HG02973 (cell line): ENCODE results near the gene TLR5.

Experiments
- ATAC-seq: cut with Tn5 transposase; IDR thresholded peaks from one replicate; pipeline ENCODE4 v1.9.1; 2021; ENCODE audit warnings: moderate library complexity; ENCODE audit not compliant: unreplicated experiment

Gene TLR5

GRCh38 chr1:223147873-223148272 lies 4.8 kb upstream of the TLR5 start:
- ATAC-seq, result no peak

- no peak for ATAC-seq
Observed at GRCh38 chr1:223147409-223147808, 4.4 kb upstream of the TLR5 start.

- no peak for ATAC-seq
Observed at GRCh38 chr1:223146745-223147144, 3.7 kb upstream of the TLR5 start.

- ATAC-seq, result no peak
Observed at GRCh38 chr1:223144914-223145313, 1.9 kb upstream of the TLR5 start.

GRCh38 chr1:223144431-223144830 lies 1.4 kb upstream of the TLR5 start:
- no peak for ATAC-seq

GRCh38 chr1:223143537-223144248 lies 645 bp upstream of the TLR5 start:
- ATAC-seq, result peak; percentile 35

GRCh38 chr1:223142269-223142668 lies 779 bp downstream of the TLR5 start:
- ATAC-seq, result no peak

GRCh38 chr1:223140611-223141405 lies 2.2 kb downstream of the TLR5 start:
- no peak for ATAC-seq

- no peak for ATAC-seq
Observed at GRCh38 chr1:223137455-223138085, 5.5 kb downstream of the TLR5 start.

GRCh38 chr1:223136086-223136485 lies 7.0 kb downstream of the TLR5 start:
- ATAC-seq, result no peak

GRCh38 chr1:223135176-223135942 lies 7.7 kb downstream of the TLR5 start:
- no peak for ATAC-seq

GRCh38 chr1:223133824-223134435 lies 9.1 kb downstream of the TLR5 start:
- ATAC-seq, result peak; percentile 72

GRCh38 chr1:223133306-223133823 lies 9.7 kb downstream of the TLR5 start:
- peak; percentile 14 for ATAC-seq

- ATAC-seq, result peak; percentile 66
Observed at GRCh38 chr1:223129229-223129901, 13.7 kb downstream of the TLR5 start.

- ATAC-seq, result no peak
Observed at GRCh38 chr1:223126741-223127140, 16.3 kb downstream of the TLR5 start.

GRCh38 chr1:223125766-223126165 lies 17.3 kb downstream of the TLR5 start:
- no peak for ATAC-seq

- ATAC-seq, result no peak
Observed at GRCh38 chr1:223123011-223123610, 19.9 kb downstream of the TLR5 start.

GRCh38 chr1:223118418-223118817 lies 24.6 kb downstream of the TLR5 start:
- ATAC-seq, result no peak

- ATAC-seq, result no peak
Observed at GRCh38 chr1:223116950-223117349, 26.1 kb downstream of the TLR5 start.

GRCh38 chr1:223114871-223115270 lies 28.2 kb downstream of the TLR5 start:
- ATAC-seq, result no peak
